HG02759 (cell line): Measurements from ENCODE around the gene SOX15.
A peak's percentile ranks its signal among the peaks of the same experiment; 100 is the strongest.

ENCODE experiments used
- ATAC-seq: cut with Tn5 transposase; IDR thresholded peaks from one replicate; pipeline ENCODE4 v1.9.1; 2021; ENCODE audit warnings: mild to moderate bottlenecking, moderate library complexity; ENCODE audit not compliant: unreplicated experiment

The SOX15 gene

DNA sequence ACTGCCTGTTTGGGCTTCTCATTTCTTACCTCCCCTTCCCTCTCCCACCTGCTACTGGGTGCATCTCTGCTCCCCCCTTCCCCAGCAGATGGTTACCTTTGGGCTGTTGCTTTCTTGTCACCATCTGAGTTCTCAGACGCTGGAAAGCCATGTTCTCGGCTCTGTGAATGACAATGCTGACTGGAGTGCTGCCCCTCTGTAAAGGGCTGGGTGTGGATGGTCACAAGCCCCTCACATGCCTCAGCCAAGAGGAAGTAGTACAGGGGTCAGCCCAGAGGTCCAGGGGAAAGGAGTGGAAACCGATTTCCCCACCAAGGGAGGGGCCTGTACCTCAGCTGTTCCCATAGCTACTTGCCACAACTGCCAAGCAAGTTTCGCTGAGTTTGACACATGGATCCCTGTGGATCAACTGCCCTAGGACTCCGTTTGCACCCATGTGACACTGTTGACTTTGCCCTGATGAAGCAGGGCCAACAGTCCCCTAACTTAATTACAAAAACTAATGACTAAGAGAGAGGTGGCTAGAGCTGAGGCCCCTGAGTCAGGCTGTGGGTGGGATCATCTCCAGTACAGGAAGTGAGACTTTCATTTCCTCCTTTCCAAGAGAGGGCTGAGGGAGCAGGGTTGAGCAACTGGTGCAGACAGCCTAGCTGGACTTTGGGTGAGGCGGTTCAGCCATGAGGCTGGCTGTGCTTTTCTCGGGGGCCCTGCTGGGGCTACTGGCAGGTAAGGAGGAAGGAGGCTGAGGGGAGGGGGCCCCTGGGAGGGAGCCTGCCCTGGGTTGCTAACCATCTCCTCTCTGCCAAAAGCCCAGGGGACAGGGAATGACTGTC is 10.7 kb downstream of the SOX15 start, which contains the start of gene CD68:
CD68 (plus strand) TSS at position 638 of the 833 bp plus-strand sequence; CDS start at position 678, 40 bp downstream.
- peak; percentile 38 for ATAC-seq

DNA sequence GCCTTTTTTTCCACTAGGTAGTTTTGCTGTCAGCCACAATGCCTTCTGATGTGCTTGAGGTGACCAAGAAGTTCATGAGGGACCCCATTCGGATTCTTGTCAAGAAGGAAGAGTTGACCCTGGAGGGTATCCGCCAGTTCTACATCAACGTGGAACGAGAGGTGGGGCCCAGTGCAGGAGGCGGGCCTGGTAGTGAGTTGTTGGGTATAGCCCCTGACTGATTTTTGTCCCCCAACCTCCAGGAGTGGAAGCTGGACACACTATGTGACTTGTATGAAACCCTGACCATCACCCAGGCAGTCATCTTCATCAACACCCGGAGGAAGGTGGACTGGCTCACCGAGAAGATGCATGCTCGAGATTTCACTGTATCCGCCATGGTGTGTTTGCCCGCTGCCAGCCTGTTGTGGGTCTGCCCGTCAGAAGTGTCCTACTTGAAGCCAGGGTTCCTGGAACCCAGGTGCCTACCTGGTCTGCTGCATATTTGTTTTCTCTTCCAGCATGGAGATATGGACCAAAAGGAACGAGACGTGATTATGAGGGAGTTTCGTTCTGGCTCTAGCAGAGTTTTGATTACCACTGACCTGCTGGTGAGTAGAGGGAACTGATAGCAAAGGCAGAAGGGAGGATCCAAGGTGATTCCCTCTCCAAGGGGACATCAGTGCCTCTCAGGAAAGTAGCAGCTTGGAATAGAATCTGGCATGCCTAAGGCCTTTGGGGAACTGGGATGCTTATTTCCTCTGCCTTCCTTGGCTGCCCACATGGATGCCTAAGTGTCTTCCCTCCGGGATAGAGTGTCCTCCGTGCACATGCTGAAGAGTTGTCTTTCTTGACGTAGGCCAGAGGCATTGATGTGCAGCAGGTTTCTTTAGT is 12.3 kb downstream of the SOX15 start:
- no peak for ATAC-seq

DNA sequence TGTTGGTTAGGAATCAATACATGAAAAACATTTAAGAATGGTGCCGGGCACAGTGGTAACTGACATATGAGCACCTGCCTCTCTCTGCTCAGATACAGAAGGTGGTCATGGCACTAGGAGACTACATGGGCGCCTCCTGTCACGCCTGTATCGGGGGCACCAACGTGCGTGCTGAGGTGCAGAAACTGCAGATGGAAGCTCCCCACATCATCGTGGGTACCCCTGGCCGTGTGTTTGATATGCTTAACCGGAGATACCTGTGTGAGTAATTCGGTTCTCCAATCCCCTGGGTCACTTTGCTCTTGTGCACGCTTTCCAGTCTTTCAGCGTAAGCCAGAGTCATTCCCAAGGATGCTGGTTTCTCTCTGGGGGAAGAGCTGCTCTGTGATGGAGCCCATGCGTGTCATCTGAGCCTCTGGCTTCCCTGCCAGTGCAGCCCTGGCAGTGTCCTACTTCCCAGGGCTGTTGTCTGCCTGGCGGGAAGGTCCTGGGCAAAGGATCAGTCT is 13.4 kb downstream of the SOX15 start:
- ATAC-seq = no peak

DNA sequence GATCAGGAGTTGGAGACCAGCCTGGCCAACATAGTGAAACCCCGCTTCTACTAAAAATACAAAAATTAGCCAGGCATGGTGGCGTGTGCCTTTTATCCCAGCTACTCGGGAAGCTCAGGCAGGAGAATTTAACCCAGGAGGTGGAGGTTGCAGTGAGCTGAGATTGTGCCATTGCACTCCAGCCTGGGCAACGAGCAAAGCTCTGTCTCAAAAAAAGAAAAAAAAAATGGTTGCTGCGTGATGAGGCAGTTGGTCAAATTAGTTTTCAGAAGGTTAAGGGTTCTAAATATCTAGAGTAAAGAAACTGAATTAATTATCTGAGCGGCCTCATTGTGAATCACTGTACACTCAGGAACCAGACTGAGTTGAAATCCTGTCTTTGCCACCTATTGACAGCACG is 13.9 kb downstream of the SOX15 start:
- no peak for ATAC-seq

- no peak for ATAC-seq
These were observed 14.4 kb downstream of the SOX15 start for GRCh38 chr17:7575481-7575883.

DNA sequence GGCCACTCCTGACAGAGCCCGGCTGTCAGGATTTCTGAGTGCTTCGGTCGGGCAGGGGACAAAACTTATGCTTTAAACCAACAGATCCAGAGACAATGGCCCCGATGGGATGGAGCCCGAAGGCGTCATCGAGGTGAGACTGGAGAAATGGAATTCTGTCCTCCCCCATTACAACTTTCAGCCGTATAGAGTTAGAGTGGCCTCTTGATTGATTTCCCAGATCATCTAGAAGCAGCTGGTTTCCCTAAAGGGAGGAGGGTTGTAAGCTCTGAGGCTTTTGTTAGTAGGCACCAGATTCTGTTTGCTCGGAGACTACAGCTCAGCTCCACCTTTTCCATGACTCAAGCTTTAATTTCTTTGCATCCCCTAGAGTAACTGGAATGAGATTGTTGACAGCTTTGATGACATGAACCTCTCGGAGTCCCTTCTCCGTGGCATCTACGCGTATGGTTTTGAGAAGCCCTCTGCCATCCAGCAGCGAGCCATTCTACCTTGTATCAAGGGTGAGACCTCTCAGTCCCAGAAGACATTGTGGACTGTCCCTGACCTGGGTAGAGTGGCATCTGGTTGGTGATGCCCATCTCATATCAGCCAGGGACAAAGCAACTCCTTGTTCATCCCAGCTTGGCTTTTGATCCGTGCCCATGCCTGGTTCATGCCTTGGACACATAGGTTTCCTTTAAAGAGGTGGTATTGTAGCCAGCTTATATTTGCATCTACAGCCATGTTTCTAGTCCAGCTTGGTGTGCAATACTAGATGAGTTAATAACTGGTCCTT is 15.5 kb downstream of the SOX15 start:
- no peak for ATAC-seq

DNA sequence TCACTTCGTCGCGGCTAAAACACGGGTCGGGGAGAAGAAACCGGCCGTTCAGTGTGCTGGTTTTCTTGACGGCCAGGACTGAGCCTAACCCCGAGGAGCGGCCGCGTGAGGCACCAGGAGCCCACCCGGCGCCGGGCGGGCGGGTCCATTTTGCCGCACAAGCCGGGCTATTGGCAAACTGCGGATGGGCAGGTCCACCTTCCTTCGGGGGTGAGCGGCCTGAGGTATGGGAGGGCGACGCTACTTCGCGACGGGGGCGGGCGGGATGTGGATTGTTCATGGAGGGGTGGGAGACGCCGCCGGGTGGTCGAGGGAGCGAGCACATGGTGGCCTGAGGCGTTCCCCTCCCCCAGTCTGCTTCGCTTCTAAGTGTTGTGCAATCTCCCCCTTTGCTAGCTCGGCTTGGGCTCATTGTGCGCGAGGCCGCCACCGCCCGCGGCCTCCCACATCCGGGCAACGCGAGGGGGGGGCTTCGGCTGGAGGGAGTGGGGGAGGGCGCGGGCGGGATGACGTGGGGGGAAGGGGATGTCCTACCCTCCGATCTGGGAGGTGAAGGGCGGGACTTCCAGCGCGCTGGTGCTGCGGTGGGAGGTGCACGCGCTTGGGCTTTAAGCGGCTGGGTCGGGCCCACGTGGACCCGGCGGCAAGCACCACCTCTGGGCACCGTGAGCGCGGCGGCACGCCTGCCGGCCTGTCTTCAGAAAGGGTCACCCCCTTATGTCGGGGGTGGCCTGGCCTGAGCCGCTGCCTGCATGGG is 16.4 kb downstream of the SOX15 start:
- no peak for ATAC-seq

- ATAC-seq = peak; percentile 89
These were observed 17.1 kb downstream of the SOX15 start for GRCh38 chr17:7572588-7573323.

DNA sequence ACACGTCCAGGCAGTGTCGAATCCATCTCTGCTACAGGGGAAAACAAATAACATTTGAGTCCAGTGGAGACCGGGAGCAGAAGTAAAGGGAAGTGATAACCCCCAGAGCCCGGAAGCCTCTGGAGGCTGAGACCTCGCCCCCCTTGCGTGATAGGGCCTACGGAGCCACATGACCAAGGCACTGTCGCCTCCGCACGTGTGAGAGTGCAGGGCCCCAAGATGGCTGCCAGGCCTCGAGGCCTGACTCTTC is 17.6 kb downstream of the SOX15 start:
- ATAC-seq = no peak

DNA sequence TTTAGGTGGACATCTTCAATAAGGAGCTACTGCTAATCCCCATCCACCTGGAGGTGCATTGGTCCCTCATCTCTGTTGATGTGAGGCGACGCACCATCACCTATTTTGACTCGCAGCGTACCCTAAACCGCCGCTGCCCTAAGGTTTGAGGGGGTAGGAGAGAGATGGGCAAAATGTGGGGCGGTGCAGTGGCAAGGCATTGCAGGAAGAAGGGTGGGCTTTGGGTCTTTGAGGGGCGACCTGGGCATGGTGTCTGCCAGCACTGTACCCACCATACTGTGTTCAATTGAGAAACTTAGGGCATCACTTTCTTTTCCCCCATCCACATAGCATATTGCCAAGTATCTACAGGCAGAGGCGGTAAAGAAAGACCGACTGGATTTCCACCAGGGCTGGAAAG is 19.5 kb downstream of the SOX15 start:
- no peak for ATAC-seq

DNA sequence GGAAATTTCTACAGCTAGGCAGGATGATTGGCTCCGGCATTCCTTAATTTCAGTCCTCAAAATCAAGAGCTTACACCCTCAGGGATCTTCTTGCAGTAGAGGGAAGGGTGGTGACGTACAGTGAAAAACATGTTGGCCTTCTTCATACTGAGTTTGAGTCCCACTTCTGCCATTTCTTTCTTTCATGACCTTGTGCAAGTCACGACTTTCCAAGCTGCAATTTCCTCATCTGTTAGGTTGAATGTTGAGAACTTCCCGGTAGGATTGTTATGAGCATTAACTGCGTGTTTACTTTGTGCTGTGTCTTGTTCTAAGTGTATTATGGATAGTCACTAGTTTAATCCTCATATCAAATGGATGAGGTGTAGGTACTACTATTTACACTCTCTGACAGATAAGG is 20.3 kb downstream of the SOX15 start:
- ATAC-seq = no peak

GRCh38 chr17:7563115-7563869 is 26.6 kb downstream of the SOX15 start:
- ATAC-seq = no peak

GRCh38 chr17:7562208-7562605 is 27.7 kb downstream of the SOX15 start:
- ATAC-seq = peak; percentile 7

- ATAC-seq = peak; percentile 70
These were observed 28.2 kb downstream of the SOX15 start, which contains the start of gene SENP3 for GRCh38 chr17:7561589-7562207. Gene SENP3 (plus strand): TSS chr17:7561919. CDS start chr17:7563077, 1,158 bp downstream.

GRCh38 chr17:7561028-7561575 is 28.8 kb downstream of the SOX15 start:
- peak; percentile 46 for ATAC-seq

DNA sequence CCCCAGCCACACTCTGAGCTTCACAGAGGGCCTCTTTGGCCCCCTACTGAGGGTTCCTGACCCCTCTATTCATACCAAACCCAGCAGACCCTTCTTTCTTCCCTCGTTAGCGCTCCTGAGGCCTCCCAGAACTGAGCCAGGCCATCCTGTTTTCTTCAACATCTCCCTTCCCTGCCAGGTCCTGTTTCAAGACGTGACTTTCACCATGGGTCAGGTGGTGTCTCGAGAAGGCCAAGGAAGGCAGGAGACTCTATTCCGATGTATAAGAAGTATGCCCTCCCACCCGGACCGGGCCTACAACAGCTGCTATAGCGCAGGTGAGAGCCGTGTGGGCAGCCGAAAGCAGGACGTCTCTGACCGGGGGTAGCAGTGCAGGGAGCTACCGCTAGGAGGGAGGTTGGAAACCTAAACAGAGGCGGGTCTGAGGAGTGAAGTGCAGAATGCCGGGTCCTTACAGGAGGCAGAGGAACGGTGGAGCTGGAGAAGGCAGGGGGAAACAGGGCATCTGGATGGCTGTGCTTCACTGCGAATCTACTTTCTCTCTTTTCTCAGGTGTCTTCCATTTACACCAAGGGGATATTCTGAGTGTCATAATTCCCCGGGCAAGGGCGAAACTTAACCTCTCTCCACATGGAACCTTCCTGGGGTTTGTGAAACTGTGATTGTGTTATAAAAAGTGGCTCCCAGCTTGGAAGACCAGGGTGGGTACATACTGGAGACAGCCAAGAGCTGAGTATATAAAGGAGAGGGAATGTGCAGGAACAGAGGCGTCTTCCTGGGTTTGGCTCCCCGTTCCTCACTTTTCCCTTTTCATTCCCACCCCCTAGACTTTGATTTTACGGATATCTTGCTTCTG is 29.5 kb downstream of the SOX15 start:
- ATAC-seq = no peak
